ENCODE data around the gene ZFAND6.
"Not testable (repeated sequence)": the region's sequence is repeated elsewhere in the genome, so short reads cannot be mapped to it uniquely, and the experiment has no call there.

The ZFAND6 gene

GRCh38 chr15:80036071-80036470, 23.4 kb upstream of the ZFAND6 start:
- TF ChIP-seq ZFX (IDR thresholded peaks at IDR 0.05; ENCODE audit: borderline replicate concordance) (no peak), CTCF (IDR thresholded peaks at IDR 0.05) (no peak)
- no peak overlapping the region for H3K27ac ChIP-seq

- no peak for TF ChIP-seq ZFX (IDR thresholded peaks at IDR 0.05; ENCODE audit: borderline replicate concordance)
- no peak for TF ChIP-seq CTCF (IDR thresholded peaks at IDR 0.05)
- no peak overlapping the region for H3K27ac ChIP-seq
These were observed 17.8 kb upstream of the ZFAND6 start for GRCh38 chr15:80041494-80042253.

GRCh38 chr15:80042568-80042967, 16.9 kb upstream of the ZFAND6 start:
- TF ChIP-seq ZFX (IDR thresholded peaks at IDR 0.05; ENCODE audit: borderline replicate concordance) (no peak), CTCF (IDR thresholded peaks at IDR 0.05) (no peak)
- H3K27ac ChIP-seq: no peak overlapping the region

- H3K27ac ChIP-seq: not testable (repeated sequence)
These were observed 14.3 kb upstream of the ZFAND6 start for GRCh38 chr15:80045219-80045618.

- no peak overlapping the region for H3K27ac ChIP-seq
- TF ChIP-seq ZFX (IDR thresholded peaks at IDR 0.05; ENCODE audit: borderline replicate concordance) (no peak), CTCF (IDR thresholded peaks at IDR 0.05) (no peak)
These were observed 10.4 kb upstream of the ZFAND6 start for GRCh38 chr15:80049046-80049445.

- TF ChIP-seq CTCF (IDR thresholded peaks at IDR 0.05) (no peak), ZFX (IDR thresholded peaks at IDR 0.05; ENCODE audit: borderline replicate concordance) (no peak)
- no peak overlapping the region for H3K27ac ChIP-seq
These were observed 6.7 kb upstream of the ZFAND6 start for GRCh38 chr15:80052597-80053304.

GRCh38 chr15:80055933-80056332, 3.5 kb upstream of the ZFAND6 start:
- H3K27ac ChIP-seq: no peak overlapping the region
- TF ChIP-seq CTCF (IDR thresholded peaks at IDR 0.05) (no peak), ZFX (IDR thresholded peaks at IDR 0.05; ENCODE audit: borderline replicate concordance) (no peak)
